ENCODE measurements around the gene TMEM248.
"Not testable (repeated sequence)": the region's sequence is repeated elsewhere in the genome, so short reads cannot be mapped to it uniquely, and the experiment has no call there.

Gene TMEM248

DNA sequence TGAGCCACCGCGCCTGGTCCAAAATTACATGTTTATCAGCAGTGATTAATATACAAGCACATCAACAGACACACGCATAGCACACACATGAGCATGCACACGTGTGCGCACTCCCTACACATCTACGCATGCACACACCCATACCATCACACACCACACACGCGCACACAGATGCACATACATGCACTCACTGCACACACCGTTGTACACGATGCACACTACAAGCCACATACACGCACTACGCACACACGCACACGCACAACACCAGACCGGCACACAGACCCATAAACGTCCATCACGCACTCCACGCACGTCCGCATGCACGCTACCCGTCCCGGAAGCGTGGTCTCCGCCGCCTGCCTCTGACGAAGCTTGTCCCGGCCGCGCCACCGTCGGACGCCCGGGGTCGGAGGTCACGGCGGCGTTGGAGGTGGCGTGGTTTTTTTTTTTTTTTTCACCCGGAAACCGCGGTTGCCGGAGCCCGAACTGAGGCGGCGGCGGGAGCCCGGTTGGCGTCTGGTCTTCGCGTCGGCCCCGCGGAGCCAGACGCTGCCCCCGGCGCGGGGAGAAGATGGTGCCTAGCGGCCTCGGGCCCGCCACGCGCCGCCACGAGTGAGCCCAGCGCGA is at the start of gene TMEM248:
TMEM248 (plus strand) TSS at position 457 of the 627 bp plus-strand sequence. CDS start 20,641 bp downstream, outside the sequence.
- peak; percentile 92 for DNase-seq

GRCh38 chr7:66873476-66873875 is 47.5 kb upstream of the TMEM248 start:
- no peak for DNase-seq

- DNase-seq = no peak
Observed at GRCh38 chr7:66877577-66878300, 43.3 kb upstream of the TMEM248 start.

DNA sequence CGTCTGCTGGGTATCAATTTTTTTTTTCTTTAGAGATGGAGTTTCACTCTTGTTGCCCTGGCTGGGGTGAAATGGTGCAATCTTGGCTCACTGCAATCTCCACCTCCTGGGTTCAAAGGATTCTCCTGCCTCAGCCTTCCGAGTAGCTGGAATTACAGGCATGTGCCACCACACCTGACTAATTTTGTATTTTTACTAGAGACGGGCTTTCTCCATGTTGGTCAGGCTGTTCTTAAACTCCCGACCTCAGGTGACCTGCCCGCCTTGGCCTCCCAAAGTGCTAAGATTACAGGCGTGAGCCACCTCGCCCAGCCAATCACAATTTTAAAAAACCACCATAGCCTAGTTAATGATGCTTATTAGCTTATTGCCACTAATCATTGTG is 42.7 kb upstream of the TMEM248 start:
- not testable (repeated sequence) for DNase-seq

GRCh38 chr7:66880053-66880452 is 41.0 kb upstream of the TMEM248 start:
- DNase-seq = no peak

DNA sequence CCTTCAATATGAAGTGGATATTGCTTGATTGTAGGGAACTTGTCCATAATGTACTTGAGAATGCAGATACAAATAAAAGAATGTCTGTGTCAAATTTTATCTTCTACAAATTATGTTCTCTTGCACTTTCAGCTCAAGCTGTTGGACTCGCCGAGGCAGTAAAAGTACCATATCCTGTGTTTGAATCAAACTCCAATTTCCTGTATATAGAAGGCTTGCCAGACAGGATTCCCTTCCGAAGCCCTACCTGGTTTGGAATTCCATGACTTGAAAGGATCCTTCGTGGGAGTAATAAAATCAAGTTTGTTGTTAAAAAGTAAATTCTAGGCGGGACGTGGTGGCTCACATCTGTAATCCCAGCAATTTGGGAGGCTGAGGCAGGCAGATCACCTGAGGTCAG is 40.4 kb upstream of the TMEM248 start:
- not testable (repeated sequence) for DNase-seq

DNA sequence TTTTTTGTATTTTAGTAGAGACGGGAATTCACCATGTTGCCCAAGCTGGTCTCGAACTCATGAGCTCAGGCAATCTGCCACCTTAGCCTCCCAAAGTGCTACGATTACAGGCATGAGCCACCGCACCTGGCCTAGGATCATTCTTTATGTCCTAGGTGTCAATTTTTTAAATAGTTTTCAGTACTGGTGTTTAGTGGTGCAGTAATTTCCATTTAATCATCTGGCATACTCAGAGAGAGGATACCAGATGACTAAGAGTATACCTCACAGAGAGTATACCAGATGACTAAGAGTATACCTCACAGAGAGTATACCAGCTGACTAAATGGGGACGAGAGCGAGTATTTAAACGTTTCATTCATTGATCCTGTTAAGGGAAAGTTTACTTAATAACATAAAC is 37.3 kb upstream of the TMEM248 start:
- no peak for DNase-seq

DNA sequence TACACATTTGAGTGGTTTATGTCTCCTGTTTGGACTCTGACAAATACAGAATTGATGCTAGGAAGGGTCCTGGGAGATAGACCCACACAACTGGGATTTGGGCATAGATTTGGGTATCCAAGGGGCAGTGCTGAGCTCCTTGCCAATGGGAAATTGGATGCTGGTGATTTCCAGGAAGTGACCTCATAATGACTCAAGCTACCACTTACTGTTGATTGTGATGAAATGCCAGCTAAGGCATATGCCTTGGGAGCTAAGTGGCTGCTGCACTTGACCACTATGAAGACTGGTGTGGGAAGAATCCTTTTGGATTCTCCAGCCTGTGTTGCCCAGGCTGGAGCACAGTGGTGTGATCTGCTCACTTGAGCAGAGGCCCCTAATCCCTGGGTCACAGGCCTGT is 36.5 kb upstream of the TMEM248 start:
- not testable (repeated sequence) for DNase-seq

- no peak for DNase-seq
Observed at GRCh38 chr7:66886152-66886551, 34.9 kb upstream of the TMEM248 start.

DNA sequence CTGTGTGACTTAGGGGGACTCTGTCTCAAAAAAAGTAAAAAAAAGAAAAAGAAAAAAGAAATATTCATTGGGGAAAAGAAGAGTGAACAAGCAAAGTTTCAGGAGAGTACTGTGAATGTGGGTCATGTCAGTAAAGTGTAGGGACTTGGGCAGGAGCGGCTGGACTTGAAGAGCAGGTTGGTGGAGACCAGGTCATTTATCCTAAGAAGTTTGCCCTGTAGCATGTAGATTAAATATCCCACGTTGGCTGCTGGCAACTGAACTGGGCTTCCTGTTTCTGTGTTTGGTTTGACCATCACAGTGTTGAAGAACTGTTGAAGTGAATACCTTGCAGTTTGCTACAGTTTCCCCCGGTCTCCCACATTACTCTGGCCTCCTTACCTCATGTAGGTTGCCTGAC is 32.8 kb upstream of the TMEM248 start:
- not testable (repeated sequence) for DNase-seq

DNA sequence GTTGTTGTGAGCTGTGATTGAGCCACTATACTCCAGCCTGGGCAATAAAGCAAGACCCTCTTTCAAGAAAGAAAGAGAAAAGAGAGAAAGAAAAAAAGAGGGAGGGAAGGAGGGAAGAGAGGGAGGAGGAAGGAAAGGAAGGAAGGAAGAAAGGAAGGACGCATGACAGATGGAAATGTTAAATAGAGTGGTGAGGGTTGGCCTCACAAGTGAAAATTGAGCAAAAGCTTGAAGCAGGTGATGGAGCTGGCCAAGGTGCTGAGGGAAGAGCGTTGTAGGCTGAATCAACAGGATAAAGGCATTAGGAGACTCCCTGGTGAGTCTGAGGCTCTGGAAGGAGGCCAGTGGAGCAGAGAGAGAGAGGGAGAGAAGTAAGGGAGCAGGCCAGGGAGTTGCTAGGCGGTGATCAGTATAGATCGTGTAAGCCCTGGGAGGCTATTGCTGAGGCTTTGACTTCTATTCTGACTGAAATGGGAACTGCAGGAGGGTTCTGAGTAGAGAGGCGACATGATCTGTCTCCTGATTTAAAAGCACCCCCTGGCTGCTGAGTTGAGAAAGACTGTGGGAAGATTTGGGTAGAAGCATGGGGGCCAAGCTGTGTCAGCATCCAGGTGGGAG is 26.5 kb upstream of the TMEM248 start:
- DNase-seq = no peak

GRCh38 chr7:66896441-66896840 is 24.6 kb upstream of the TMEM248 start:
- DNase-seq = no peak

DNA sequence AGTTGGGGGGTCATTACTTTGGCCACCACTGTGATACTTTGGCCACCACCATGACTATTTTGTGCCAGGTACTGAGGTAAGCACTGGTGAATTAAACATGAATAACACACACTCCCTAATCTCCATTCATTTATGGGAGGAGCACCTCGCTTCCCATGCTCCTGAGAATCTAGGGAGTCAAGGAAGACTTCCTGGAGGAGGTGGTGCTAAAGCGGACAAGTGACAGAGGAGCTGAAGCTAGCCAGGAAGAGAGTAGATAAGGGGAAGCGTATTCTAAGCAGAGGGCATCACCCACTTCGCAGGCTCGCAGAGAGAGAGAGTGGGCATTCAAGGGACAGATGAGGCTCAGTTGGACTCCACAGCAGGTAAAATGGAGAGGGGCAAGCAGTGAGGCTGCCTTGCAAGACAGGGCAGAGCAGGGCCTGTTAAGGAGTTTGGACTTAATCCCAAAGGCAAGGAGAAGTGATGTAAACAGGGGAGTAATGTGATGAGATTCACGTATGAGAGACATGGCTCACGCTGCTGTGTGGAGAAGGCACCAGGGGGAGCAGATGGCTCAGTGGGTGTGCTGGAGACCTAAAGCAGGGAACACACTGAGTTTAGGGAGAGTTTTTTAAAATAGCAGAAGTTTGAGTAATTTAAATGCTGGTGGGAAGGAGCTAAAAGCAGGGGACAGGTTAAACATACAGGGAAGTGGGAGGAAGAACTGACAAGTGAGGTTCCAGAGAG is 21.3 kb upstream of the TMEM248 start:
- DNase-seq = no peak

GRCh38 chr7:66901941-66902843 is 18.8 kb upstream of the TMEM248 start:
- no peak for DNase-seq

GRCh38 chr7:66902844-66903180 is 18.2 kb upstream of the TMEM248 start:
- no peak for DNase-seq

DNA sequence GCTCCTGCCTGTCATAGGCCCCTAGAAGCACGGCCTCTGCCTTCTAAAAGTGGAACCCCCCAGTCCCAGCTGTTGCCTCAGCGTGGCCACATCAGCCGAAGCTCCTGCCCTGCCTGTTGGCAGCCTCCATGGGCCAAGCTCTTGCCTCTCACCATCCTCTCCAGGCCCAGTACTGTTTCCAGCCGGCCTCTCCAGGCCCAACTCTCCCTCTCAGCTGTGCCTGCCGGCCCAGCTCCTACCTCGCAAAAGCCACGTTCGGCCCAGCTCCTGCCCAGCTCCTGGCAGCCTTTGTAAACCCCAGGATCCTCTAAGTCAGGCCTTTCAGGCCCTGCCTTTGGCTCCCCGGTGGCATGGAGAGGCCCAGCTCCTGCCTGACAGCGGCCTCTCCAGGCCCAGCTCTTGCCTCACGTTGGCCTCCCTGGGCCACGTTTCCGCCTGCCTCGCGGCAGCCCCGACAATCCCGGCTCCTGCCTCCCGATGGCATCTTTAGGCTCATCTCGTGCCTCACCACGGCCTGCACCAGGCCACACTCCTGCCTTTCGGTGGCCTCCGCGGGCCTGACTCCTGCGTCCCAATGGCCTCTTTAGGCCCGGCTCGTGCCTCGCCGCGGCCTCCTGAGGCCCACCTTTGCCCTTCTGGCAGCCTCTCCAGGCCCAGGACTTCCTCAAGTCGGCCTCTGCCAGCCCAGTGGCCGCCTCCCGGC is 17.5 kb upstream of the TMEM248 start:
- DNase-seq = no peak

DNA sequence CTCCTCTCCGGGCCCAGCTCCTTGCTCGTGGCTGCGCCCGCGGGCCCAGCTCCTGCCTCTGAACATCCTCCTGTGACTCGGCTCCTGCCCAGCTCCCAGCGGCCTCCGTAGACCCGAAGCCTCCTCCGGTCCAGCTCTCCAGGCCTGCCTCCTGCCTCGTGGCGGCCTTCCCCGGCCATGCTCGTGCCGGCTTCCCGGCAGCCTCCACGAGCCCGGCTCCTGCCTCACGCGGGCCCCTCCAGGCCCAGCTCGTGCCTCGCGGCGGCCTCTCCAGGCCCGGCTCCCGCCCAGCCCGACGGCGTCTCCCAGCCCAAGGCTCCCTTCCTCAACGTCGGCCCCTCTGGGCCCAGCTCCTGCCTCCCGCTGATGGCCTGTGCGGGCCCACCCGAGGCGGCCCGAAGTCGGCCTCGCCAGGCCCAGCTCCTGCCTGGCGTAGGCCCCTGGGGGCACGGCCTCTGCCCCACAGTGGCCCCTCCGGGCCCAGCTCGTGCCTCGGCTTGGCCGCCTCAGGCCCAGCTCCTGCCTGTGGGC is 16.9 kb upstream of the TMEM248 start:
- no peak for DNase-seq

DNA sequence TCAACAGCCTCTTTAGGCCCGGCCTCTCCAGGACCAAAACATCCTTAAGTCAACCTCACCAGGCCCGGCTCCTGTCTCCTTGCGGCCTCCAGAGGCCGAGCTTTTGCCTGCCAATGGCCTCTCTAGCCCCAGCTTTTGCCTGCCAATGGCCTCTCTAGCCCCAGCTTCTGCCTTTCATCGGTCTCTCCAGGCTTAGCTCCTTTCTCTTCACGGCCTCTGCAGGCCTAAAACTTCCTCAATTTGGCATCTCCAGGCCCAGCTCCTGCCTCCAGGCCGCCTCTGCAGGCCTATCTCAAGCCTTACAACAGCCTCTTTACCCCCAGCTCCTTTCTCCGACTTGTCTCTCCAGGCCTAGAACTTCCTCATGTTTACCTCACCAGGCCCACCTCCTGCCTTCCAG is 15.7 kb upstream of the TMEM248 start:
- DNase-seq = no peak

DNA sequence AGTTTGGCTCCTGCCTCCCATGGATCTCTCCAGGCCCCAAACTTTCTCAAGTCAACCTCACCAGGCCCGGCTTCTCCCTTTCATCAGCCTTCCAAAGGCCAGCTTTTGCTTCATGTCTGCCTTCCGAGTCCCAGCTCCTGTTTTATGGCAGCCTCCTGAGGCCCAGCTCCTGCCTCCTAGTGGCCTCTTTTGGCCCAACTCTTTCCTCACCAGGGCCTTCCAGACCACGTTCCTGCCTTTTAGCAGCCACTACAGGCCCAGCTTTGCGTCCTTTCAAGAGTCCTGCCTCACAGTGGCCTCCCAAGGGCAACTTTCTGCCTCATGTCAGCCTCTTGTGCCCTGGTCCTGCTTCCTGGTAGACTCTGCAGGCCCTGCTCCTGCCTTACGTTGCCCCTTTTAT is 15.3 kb upstream of the TMEM248 start:
- DNase-seq = no peak

- DNase-seq = no peak
Observed at GRCh38 chr7:66907731-66908130, 13.3 kb upstream of the TMEM248 start.

DNA sequence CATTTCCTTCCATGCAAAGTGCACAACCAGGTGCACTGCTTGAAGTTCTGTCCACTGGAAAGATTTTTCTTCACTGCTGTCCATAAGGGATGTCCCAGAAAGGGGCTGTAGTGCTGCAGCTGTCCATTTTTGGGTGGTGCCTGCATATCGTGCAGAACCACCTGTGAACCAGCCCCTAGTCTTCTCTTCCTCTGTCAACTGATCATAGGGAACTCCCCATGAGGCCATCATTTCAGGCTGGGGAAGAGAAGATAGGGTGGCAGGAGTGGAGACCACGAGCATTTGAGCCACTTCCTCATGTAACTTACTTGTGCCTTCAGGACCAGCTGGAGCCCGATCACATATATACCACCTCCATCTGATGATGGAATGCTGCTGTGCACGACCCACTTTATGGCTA is 12.4 kb upstream of the TMEM248 start:
- DNase-seq = not testable (repeated sequence)

DNA sequence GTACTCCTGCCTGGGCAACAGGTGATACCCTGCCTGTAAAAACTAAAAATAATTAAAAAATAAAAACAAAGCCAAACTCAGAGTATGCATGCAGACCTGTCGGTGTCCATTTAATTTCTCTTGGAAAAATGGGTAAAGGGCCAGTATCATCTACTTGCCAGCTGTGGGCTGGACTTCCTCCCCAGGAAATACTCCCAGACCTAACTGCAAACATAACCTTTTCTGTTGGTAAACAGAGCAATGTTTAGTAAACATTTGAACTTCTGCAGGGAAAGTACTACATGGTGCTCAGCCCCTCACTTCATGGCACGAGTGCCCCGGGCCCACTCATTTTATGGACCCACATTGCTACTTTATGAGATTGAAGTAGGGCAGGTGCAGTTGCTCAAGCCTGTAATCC is 10.2 kb upstream of the TMEM248 start:
- no peak for DNase-seq

Data from CD4-positive, alpha-beta T cell treated with Interleukin-12 subunit alpha and Interleukin-12 subunit beta, for 1 hour (primary cell).